HG03520 (cell line): Measurements from ENCODE around the gene STRN4.
A peak's percentile ranks its signal among the peaks of the same experiment; 100 is the strongest.
"Not testable (repeated sequence)": the region's sequence is repeated elsewhere in the genome, so short reads cannot be mapped to it uniquely, and the experiment has no call there.

Source experiments
- ATAC-seq: cut with Tn5 transposase; IDR thresholded peaks from one replicate; pipeline ENCODE4 v1.9.1; 2021; ENCODE audit warnings: mild to moderate bottlenecking, moderate library complexity; ENCODE audit not compliant: unreplicated experiment

Gene STRN4

GRCh38 chr19:46773018-46773399, 26.8 kb upstream of the STRN4 start:
- ATAC-seq: no peak

GRCh38 chr19:46772170-46773017, 26.1 kb upstream of the STRN4 start:
- no peak for ATAC-seq

- not testable (repeated sequence) for ATAC-seq
These were observed 22.5 kb upstream of the STRN4 start for GRCh38 chr19:46768746-46769145.

GRCh38 chr19:46766569-46767317, 20.5 kb upstream of the STRN4 start:
- ATAC-seq: no peak

- no peak for ATAC-seq
These were observed 18.6 kb upstream of the STRN4 start for GRCh38 chr19:46764817-46765291.

- ATAC-seq: no peak
These were observed 16.1 kb upstream of the STRN4 start for GRCh38 chr19:46762245-46762890.

- no peak for ATAC-seq
These were observed 15.2 kb upstream of the STRN4 start for GRCh38 chr19:46761418-46761831.

- not testable (repeated sequence) for ATAC-seq
These were observed 14.6 kb upstream of the STRN4 start for GRCh38 chr19:46760897-46761296.

- no peak for ATAC-seq
These were observed 14.1 kb upstream of the STRN4 start for GRCh38 chr19:46760363-46760762.

GRCh38 chr19:46759817-46760333, 13.6 kb upstream of the STRN4 start:
- ATAC-seq: no peak

- no peak for ATAC-seq
These were observed 13.0 kb upstream of the STRN4 start for GRCh38 chr19:46759206-46759605.

- no peak for ATAC-seq
These were observed 10.3 kb upstream of the STRN4 start for GRCh38 chr19:46756544-46756888.

- ATAC-seq: no peak
These were observed 9.7 kb upstream of the STRN4 start for GRCh38 chr19:46755853-46756543.

- ATAC-seq: no peak
These were observed 9.0 kb upstream of the STRN4 start for GRCh38 chr19:46755077-46755852.

GRCh38 chr19:46753420-46754155, 7.3 kb upstream of the STRN4 start:
- ATAC-seq: no peak

- no peak for ATAC-seq
These were observed 2.3 kb upstream of the STRN4 start for GRCh38 chr19:46748325-46749109.

GRCh38 chr19:46745521-46746280, 549 bp downstream of the STRN4 start, which contains the start of gene FKRP:
TSS of gene FKRP (plus strand) at chr19:46746057. CDS start at chr19:46755451, 9,394 bp downstream.
- peak; percentile 39 for ATAC-seq

- ATAC-seq: no peak
These were observed 1.2 kb downstream of the STRN4 start for GRCh38 chr19:46745030-46745429.
